ENCODE data around the gene SLC39A3.
"Not testable (repeated sequence)": the region's sequence is repeated elsewhere in the genome, so short reads cannot be mapped to it uniquely, and the experiment has no call there.

The SLC39A3 gene

GRCh38 chr19:2721570-2722540, 18.0 kb downstream of the SLC39A3 start:
- DNase-seq: no peak

GRCh38 chr19:2720777-2721569, 18.8 kb downstream of the SLC39A3 start, which contains the start of gene DIRAS1:
DIRAS1 (minus strand) TSS chr19:2721372; CDS start chr19:2717806, 3,566 bp downstream.
- no peak for DNase-seq

GRCh38 chr19:2719920-2720776, 19.7 kb downstream of the SLC39A3 start:
- DNase-seq: no peak

- DNase-seq: no peak
These were observed 20.5 kb downstream of the SLC39A3 start for GRCh38 chr19:2719232-2719735.

GRCh38 chr19:2717638-2718541, 21.9 kb downstream of the SLC39A3 start:
- no peak for DNase-seq

GRCh38 chr19:2716722-2717637, 22.8 kb downstream of the SLC39A3 start:
- no peak for DNase-seq

GRCh38 chr19:2716275-2716650, 23.6 kb downstream of the SLC39A3 start:
- DNase-seq: no peak

- DNase-seq: no peak
These were observed 24.1 kb downstream of the SLC39A3 start for GRCh38 chr19:2715470-2716274.

- DNase-seq: no peak
These were observed 25.1 kb downstream of the SLC39A3 start for GRCh38 chr19:2714531-2715269.

GRCh38 chr19:2714102-2714501, 25.7 kb downstream of the SLC39A3 start:
- DNase-seq: not testable (repeated sequence)

- not testable (repeated sequence) for DNase-seq
These were observed 26.6 kb downstream of the SLC39A3 start for GRCh38 chr19:2713170-2713569.

GRCh38 chr19:2711875-2712205, 28.0 kb downstream of the SLC39A3 start:
- no peak for DNase-seq

- DNase-seq: no peak
These were observed 28.5 kb downstream of the SLC39A3 start for GRCh38 chr19:2711172-2711874.

- no peak for DNase-seq
These were observed 33.6 kb downstream of the SLC39A3 start for GRCh38 chr19:2706251-2706650.

- no peak for DNase-seq
These were observed 36.1 kb downstream of the SLC39A3 start for GRCh38 chr19:2703691-2704216.

- no peak for DNase-seq
These were observed 36.8 kb downstream of the SLC39A3 start for GRCh38 chr19:2703077-2703437.

- peak; percentile 73 to 79 for DNase-seq
These were observed 37.4 kb downstream of the SLC39A3 start, which contains the start of gene GNG7 for GRCh38 chr19:2702170-2703076. GNG7 (minus strand) TSS chr19:2702694; CDS start chr19:2520688, 182,006 bp downstream.

Measured in AML-193 (cell line).